Prostate gland (tissue), 1 donor: ENCODE results near the gene CAMK2N2.

ENCODE experiments used
- POLR2A ChIP-seq: fragments of 450-650 bp; IDR thresholded peaks from one replicate; pipeline ENCODE4 v1.6.1; 2016; ENCODE audit warnings: antibody characterized with exemption, mild to moderate bottlenecking
- POLR2AphosphoS5 ChIP-seq: sonication (generic); formaldehyde crosslinking; IDR thresholded peaks from one replicate; pipeline ENCODE4 v1.6.1; 2017; ENCODE audit warnings: antibody characterized with exemption

GRCh38 chr3:184231671-184232070 lies 29.7 kb downstream of the CAMK2N2 start:
- TF ChIP-seq POLR2AphosphoS5 (no peak), POLR2A (no peak)
